SKM-1 (cell line): Measurements from ENCODE around the gene KCNJ3.

ENCODE experiments used
- DNase-seq: peaks from one replicate; lab custom pipeline; 2025; ENCODE audit not compliant: unreplicated experiment; lab: John Stamatoyannopoulos, UW

The KCNJ3 gene

GRCh38 chr2:154698296-154698720 is at the start of gene KCNJ3:
KCNJ3 (plus strand) TSS chr2:154698695; CDS start chr2:154698776, 81 bp downstream.
- DNase-seq, result no peak

- no peak for DNase-seq
These were observed 43.0 kb upstream of the KCNJ3 start for GRCh38 chr2:154655499-154655898.

- no peak for DNase-seq
These were observed 39.6 kb upstream of the KCNJ3 start for GRCh38 chr2:154658854-154659253.

GRCh38 chr2:154664248-154664647 is 34.2 kb upstream of the KCNJ3 start:
- no peak for DNase-seq

- DNase-seq, result no peak
These were observed 28.4 kb upstream of the KCNJ3 start for GRCh38 chr2:154670083-154670482.

GRCh38 chr2:154673694-154674093 is 24.8 kb upstream of the KCNJ3 start:
- DNase-seq, result no peak

- no peak for DNase-seq
These were observed 21.1 kb upstream of the KCNJ3 start for GRCh38 chr2:154677401-154677800.

GRCh38 chr2:154681741-154682140 is 16.8 kb upstream of the KCNJ3 start:
- DNase-seq, result no peak

- DNase-seq, result peak; percentile 42
These were observed 12.3 kb upstream of the KCNJ3 start for GRCh38 chr2:154686162-154686561.

GRCh38 chr2:154688373-154688772 is 10.1 kb upstream of the KCNJ3 start:
- no peak for DNase-seq

GRCh38 chr2:154689158-154689557 is 9.3 kb upstream of the KCNJ3 start:
- DNase-seq, result no peak

GRCh38 chr2:154692927-154693326 is 5.6 kb upstream of the KCNJ3 start:
- DNase-seq, result no peak

- no peak for DNase-seq
These were observed 4.7 kb upstream of the KCNJ3 start for GRCh38 chr2:154693741-154694340.

GRCh38 chr2:154694881-154695280 is 3.6 kb upstream of the KCNJ3 start:
- DNase-seq, result no peak

- no peak for DNase-seq
These were observed 2.1 kb upstream of the KCNJ3 start for GRCh38 chr2:154696369-154696768.

GRCh38 chr2:154696810-154697417 is 1.6 kb upstream of the KCNJ3 start:
- DNase-seq, result no peak

GRCh38 chr2:154697418-154698252 is 860 bp upstream of the KCNJ3 start:
- no peak for DNase-seq

- DNase-seq, result no peak
These were observed 453 bp downstream of the KCNJ3 start for GRCh38 chr2:154698721-154699574.

GRCh38 chr2:154699575-154699930 is 1.1 kb downstream of the KCNJ3 start:
- no peak for DNase-seq

GRCh38 chr2:154700136-154700535 is 1.6 kb downstream of the KCNJ3 start:
- DNase-seq, result no peak

GRCh38 chr2:154704991-154705390 is 6.5 kb downstream of the KCNJ3 start:
- no peak for DNase-seq
